HG02870 (cell line): ENCODE results near the gene PPM1J.
"Not testable (repeated sequence)": the region's sequence is repeated elsewhere in the genome, so short reads cannot be mapped to it uniquely, and the experiment has no call there.

ENCODE experiments used
- ATAC-seq: cut with Tn5 transposase; IDR thresholded peaks from one replicate; pipeline ENCODE4 v1.9.1; 2021; ENCODE audit warnings: mild to moderate bottlenecking, moderate library complexity; ENCODE audit not compliant: unreplicated experiment

The PPM1J gene

GRCh38 chr1:112722601-112723510, 7.7 kb upstream of the PPM1J start:
- ATAC-seq = no peak

DNA sequence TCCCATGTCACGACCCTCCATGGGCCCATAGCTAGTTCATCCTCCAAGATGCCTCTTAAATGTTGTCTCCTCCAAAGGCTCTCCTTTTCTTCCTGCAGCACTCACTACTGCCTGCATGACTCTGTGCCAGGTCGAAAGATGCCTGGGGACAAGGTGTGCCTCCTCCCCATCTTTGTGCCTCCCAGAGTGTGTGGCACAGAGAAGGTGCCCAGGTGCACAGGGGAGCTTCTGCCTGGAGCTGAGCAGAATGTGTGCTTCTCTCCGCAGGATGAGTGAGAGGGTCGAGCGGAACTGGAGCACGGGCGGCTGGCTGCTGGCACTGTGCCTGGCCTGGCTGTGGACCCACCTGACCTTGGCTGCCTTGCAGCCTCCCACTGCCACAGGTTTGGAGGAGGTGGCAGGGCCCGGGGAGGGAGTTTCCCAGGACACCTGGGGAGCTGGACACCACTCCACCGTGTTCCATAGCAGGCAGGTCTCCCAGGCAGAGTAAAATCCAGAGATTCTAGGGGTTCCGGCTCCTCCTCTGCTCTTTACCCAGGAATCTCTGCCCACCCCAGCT, 6.9 kb upstream of the PPM1J start:
- no peak for ATAC-seq

- not testable (repeated sequence) for ATAC-seq
These were observed 6.2 kb upstream of the PPM1J start for GRCh38 chr1:112721294-112721693.

- ATAC-seq = no peak
These were observed 5.7 kb upstream of the PPM1J start for GRCh38 chr1:112720800-112721199.

- ATAC-seq = no peak
These were observed 4.6 kb upstream of the PPM1J start for GRCh38 chr1:112719706-112720105.

GRCh38 chr1:112718691-112719418, 3.7 kb upstream of the PPM1J start:
- no peak for ATAC-seq

- no peak for ATAC-seq
These were observed 2.2 kb upstream of the PPM1J start for GRCh38 chr1:112717263-112717873.

GRCh38 chr1:112716133-112716720, 1.1 kb upstream of the PPM1J start:
- no peak for ATAC-seq

DNA sequence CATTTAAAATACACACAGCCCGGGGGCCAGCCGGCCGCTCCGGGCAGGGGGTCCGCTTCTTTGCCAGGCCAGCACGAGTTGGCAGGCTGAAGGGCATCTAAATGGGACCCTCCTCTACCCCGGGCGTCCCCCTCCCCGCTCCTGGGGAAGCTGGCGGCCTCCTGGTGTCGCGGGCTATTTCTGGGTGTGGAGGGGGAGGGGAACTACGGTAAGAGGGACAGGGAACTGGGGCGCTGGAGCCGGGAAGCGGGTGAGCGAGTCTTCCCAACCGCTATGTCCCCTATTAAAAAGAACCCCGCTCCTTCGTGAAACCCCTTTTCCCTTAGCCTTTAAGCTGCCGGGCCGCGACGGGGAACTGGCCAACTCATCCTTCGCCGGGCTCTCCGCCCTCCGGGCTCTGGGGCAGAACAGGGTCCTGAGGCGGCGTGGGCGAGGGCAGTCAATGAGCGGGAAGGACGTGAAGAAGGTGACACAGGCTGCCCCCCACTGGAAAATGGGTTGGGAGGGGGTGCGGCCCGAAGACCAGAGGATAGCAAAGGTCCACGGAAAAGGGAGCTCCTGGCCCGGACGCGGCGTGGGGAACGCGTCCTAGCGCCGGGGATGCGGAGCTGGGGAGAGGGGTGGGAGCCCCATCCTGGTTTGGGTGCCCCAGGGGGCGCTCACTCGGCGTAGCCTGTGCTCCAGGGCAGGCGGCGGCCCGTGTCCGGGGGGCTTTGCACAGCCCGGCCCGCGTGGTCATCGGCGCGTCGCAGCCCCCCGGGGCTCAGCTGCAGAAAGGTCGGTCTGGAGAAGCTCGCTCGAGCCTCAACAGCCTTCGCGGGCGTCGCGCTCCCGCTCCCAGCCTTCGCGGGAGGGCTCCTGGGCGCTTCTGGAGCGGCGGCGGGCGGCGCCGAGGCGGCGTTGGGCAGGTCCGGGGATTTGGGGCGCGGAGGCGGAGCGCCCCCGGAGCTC, 544 bp downstream of the PPM1J start:
- peak; percentile 3 for ATAC-seq

- peak; percentile 28 for ATAC-seq
These were observed 1.4 kb downstream of the PPM1J start for GRCh38 chr1:112713466-112714312.

DNA sequence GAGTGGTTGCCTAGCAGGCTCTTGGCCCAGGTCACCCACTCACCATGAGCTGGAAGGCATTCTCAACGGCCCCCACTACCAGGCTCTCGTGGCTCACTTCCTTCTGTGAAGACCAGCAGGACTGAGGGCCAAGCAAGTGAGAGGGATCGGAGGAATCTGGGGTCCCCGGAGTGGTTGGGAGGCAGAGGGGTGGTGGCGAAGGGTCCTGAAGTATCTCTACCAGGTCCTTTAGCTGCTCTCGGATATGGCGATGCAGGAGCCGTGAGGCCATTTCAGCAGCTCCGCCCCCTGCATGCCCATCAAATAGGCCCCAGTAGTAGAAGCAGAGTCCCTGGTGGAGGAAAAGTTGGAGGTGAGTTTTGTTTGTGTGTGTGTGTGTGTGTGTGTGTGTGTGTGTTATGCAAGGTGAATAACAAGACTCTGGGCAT, 2.4 kb downstream of the PPM1J start:
- ATAC-seq = no peak

- no peak for ATAC-seq
These were observed 2.9 kb downstream of the PPM1J start for GRCh38 chr1:112712191-112712590.

GRCh38 chr1:112711670-112712069, 3.5 kb downstream of the PPM1J start:
- no peak for ATAC-seq

DNA sequence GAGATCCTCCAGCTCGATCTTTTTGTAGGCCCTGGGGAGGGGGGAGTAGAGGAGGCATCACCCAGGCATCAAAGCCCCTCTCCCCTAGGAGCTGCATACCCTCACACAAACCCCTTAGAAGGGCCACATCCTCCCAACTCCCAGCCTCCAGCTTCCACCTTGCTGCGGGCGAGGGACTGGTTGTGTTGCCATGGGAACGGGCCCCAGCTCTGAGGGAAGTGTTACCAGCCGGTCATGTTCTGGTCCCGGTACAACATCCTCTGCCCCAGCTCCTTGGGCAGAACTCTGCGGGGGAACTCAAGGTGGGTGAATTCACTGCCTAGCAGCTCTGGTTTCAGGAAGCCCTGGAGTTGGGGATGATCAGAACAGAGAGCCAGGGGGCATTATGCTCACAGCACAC, 4.1 kb downstream of the PPM1J start:
- no peak for ATAC-seq

GRCh38 chr1:112710586-112710985, 4.5 kb downstream of the PPM1J start:
- ATAC-seq = no peak

- ATAC-seq = no peak
These were observed 5.0 kb downstream of the PPM1J start for GRCh38 chr1:112710159-112710558.

GRCh38 chr1:112708489-112708888, 6.6 kb downstream of the PPM1J start:
- no peak for ATAC-seq

DNA sequence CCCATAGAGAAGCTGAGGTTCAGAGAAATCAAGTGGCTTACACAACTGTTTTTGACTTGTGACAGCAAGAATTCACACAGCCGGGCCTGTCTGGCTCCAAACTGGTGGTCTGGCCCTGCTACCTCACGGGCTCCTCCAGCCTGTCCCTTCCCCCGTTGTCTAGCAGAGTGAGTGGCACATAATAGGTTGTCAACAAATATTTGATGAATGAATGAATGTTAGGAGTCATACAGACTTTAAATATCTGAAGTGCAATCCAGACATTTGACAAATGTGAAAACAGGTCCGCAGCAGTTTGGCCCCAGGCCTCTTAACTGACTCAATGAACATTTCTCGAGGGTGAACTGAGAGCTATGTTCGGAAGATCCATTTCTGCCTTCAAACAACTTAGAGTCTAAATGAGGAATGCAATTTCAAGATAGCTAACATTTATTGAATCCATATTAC, 7.1 kb downstream of the PPM1J start:
- no peak for ATAC-seq
